ENCODE measurements around the gene BUD23. TPM values are rescaled to one million over a fixed set of nuclear protein-coding genes. Genes with fewer than 3 reads are reported as not detected.

BUD23 gene
- total RNA-seq, 1 donor from 2014 or later = 56.7 TPM

DNA sequence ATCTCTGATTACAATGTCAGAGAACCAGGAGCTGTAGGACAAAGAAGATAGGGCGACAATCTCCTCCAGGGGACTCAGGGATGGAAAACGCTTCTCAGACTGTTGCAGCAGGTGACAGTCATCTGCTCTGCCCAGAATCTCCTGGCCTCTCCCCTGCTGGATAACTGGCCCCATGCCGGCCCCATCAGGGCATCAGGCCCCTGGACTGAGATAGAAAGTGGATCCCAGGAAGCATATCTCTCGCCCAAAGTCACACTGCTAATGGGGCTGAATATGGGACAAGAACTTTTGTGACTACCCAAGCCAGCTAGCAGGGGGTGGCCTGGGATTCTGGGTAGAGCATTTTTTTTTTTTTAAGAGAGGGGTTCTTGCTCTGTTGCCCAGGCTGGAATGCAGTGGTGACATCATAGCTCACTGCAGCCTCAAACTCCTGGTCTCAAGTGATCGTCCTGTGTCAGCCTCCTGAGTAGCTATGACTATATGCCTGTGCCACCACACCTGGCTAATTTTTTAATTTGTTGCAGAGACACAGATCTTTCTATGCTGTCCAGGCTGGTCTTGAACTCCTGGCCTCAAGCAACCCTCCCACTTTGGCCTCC, 38.6 kb upstream of the BUD23 start:
- no peak overlapping the region for H3K27ac Mint-ChIP-seq (ENCODE audit: unreplicated experiment)

DNA sequence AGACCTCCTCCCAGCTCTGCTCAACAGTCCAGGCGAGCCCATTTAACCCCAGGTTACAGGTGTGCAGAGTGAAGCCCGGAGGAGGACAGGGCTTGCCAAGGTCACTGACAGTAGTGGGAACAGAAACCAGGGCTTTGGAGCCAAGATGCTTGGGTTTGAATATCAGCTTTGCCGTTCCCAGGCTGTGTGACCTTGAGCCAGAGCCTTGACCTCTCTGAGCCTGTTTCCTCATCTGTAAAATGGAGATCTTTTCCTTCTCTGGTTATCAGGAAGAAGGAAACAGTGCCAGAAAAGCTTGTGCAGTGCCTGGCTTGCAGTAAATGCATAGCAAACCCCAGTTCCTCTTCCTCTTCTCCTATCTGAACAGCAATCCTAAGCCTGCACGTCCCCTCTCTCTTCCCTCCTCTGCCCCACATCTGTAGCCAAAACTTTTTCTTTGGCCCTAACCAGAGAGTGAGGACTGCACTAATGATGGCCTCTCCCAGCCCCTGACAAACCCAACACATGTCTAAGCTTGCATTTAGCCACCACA, 37.7 kb upstream of the BUD23 start:
- no peak for DNase-seq (ENCODE audit: extremely low spot score, unreplicated experiment)
- Mint-ChIP-seq H3K27ac (ENCODE audit: unreplicated experiment) (no peak overlapping the region), H3K36me3 (ENCODE audit: unreplicated experiment) (no peaks in the 10 kb centered on the region), H3K9me3 (ENCODE audit: unreplicated experiment) (no peaks in the 10 kb centered on the region), H3K4me1 (ENCODE audit: unreplicated experiment) (peaks cover 9% of the 10 kb centered on the region), H3K27me3 (ENCODE audit: unreplicated experiment) (peaks cover 62% of the 10 kb centered on the region), H3K4me3 (ENCODE audit: unreplicated experiment) (no peak overlapping the region)
- TF ChIP-seq, protein P1, sequence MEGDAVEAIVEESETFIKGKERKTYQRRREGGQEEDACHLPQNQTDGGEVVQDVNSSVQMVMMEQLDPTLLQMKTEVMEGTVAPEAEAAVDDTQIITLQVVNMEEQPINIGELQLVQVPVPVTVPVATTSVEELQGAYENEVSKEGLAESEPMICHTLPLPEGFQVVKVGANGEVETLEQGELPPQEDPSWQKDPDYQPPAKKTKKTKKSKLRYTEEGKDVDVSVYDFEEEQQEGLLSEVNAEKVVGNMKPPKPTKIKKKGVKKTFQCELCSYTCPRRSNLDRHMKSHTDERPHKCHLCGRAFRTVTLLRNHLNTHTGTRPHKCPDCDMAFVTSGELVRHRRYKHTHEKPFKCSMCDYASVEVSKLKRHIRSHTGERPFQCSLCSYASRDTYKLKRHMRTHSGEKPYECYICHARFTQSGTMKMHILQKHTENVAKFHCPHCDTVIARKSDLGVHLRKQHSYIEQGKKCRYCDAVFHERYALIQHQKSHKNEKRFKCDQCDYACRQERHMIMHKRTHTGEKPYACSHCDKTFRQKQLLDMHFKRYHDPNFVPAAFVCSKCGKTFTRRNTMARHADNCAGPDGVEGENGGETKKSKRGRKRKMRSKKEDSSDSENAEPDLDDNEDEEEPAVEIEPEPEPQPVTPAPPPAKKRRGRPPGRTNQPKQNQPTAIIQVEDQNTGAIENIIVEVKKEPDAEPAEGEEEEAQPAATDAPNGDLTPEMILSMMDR (IDR thresholded peaks at IDR 0.05) = no peak

More for the DNA sequence above, 38.6 kb upstream of the BUD23 start:
- TF ChIP-seq, protein P1 (IDR thresholded peaks at IDR 0.05) = no peak
- Mint-ChIP-seq H3K4me1 (ENCODE audit: unreplicated experiment) (peaks cover 9% of the 10 kb centered on the region), H3K9me3 (ENCODE audit: unreplicated experiment) (no peaks in the 10 kb centered on the region), H3K4me3 (ENCODE audit: unreplicated experiment) (no peak overlapping the region), H3K36me3 (ENCODE audit: unreplicated experiment) (no peaks in the 10 kb centered on the region), H3K27me3 (ENCODE audit: unreplicated experiment) (peaks cover 53% of the 10 kb centered on the region)
- DNase-seq (ENCODE audit: extremely low spot score, unreplicated experiment) = no peak

DNA sequence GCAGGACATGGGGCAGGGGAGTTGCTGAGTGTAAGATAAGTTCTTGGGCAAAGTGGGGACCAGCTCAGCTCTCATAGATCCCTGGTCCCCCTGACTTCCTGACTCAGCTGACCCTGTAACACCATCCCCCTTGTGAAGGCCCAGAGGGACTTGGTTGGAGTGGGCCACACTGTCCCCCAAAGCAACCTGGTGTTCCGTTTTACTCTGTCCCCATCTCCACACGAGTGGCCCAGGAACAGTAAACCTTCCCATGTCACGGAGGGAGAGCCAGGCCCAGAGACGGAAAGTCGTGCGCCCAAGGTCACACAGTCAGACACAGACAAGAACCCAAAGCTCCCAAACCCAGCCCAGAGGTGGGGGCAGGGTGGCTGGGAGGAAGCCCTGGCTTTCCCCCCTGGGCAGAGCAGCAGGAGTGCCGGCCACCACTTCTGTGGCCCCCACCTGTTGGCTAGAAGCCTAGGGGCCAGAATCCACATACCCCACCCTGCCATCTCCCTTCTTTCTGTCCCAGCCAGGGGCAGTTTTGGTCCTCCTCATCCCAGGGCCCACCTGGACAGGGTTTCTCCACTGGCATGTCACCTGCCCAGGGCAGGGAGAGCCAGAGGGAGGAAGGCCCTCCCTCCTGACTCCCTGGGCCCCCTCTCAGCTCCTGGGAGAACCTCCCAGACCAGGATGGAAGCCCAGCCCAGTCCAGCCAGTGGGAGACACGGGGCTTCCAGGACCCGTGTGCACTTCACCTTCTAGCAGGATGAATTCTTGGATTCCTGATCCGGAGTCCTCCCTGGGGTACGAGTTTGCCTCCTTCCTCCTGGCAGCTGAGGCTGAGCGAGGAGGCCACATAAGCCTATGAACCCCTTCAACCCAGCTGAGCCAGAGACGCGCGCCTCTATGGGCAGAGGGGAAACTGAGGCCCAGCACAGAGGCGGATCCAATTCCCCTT, 36.3 kb upstream of the BUD23 start:
- H3K27me3 Mint-ChIP-seq (ENCODE audit: unreplicated experiment) = peaks cover 67% of the 10 kb centered on the region
- H3K27ac Mint-ChIP-seq (ENCODE audit: unreplicated experiment) = no peak overlapping the region
- no peaks in the 10 kb centered on the region for H3K36me3 Mint-ChIP-seq (ENCODE audit: unreplicated experiment)
- peak overlapping the region; percentile 22 for H3K4me3 Mint-ChIP-seq (ENCODE audit: unreplicated experiment)
- H3K4me1 Mint-ChIP-seq (ENCODE audit: unreplicated experiment) = peaks cover 9% of the 10 kb centered on the region
- no peaks in the 10 kb centered on the region for H3K9me3 Mint-ChIP-seq (ENCODE audit: unreplicated experiment)
- TF ChIP-seq, protein P1 (IDR thresholded peaks at IDR 0.05) = no peak
- no peak for DNase-seq (ENCODE audit: extremely low spot score, unreplicated experiment)

DNA sequence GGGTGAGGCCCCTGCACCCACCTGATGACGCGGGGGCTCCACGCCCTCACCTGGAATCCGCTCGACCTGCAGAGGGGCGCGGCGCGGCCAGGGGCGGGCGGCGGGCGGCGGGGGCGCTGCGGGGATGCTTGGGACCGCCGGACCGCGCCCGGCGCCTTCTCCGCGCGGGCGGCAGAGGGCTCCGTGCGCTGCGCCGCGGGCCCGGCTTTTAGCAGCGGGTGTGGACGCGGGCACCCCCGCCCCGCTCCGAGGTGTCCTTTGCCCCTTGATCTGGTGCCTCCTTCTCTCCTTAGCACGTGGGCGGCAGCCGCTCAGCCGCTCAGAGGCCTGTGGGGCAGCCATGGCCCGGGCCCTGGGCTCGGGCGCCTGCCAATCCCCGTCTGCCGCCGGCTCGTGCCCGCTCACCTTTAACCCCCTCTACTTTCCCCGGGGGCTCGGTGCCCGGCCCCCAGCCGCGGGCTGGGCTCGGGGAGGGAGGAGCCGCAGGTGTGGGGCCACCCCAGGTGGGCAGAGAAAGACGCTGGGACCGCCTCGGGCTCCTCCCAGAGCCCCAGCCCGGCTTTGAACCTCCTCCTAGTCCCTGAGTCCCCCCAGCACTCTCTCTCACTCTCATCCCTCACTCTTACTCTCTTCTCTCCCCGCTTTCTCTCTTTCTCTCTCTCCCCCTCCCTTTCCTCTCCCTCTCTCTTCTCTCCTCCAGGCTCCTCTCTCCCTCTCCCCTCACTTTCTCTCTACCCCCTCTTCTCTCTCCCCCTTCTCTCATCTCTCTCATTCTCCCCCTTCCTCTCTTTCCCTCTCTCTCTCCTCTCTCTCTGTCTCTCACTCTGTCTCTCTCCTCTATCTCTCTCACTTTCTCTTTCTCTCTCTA, 35.4 kb upstream of the BUD23 start:
- TF ChIP-seq, protein P1 (IDR thresholded peaks at IDR 0.05) = peak; percentile 18
- no peak for DNase-seq (ENCODE audit: extremely low spot score, unreplicated experiment)
- Mint-ChIP-seq H3K27me3 (ENCODE audit: unreplicated experiment) (peaks cover 72% of the 10 kb centered on the region), H3K4me1 (ENCODE audit: unreplicated experiment) (peaks cover 9% of the 10 kb centered on the region), H3K4me3 (ENCODE audit: unreplicated experiment) (peak overlapping the region; percentile 54), H3K9me3 (ENCODE audit: unreplicated experiment) (no peaks in the 10 kb centered on the region), H3K36me3 (ENCODE audit: unreplicated experiment) (no peaks in the 10 kb centered on the region), H3K27ac (ENCODE audit: unreplicated experiment) (no peak overlapping the region)

All from osteocyte (in vitro differentiated cells).